Mesodermal cell (in vitro differentiated cells): ENCODE data around the gene PFKFB4.
"Not testable (repeated sequence)": the region's sequence is repeated elsewhere in the genome, so short reads cannot be mapped to it uniquely, and the experiment has no call there.

Experiments used
- H3K27ac ChIP-seq: 2 replicates; pipeline ENCODE4 v1.7.0; 2013; ENCODE audit warnings: mild to moderate bottlenecking, low read depth, low read length, moderate library complexity; ENCODE audit not compliant: severe bottlenecking
- H3K36me3 ChIP-seq: 2 replicates; pipeline ENCODE4 v1.7.1; 2013; ENCODE audit warnings: mild to moderate bottlenecking, low read length, moderate library complexity; ENCODE audit not compliant: control insufficient read depth, insufficient read depth
- H3K4me1 ChIP-seq: one replicate; pipeline ENCODE4 v1.7.1; 2013; ENCODE audit warnings: mild to moderate bottlenecking, low read length; ENCODE audit not compliant: insufficient read depth, control insufficient read depth, poor library complexity, severe bottlenecking
- H3K4me3 ChIP-seq: 2 replicates; pipeline ENCODE4 v1.7.0; 2013; ENCODE audit warnings: low read length, control low read depth, mild to moderate bottlenecking; ENCODE audit not compliant: insufficient read depth, poor library complexity, severe bottlenecking; ENCODE audit errors: extremely low read depth
- H3K9me3 ChIP-seq: 2 replicates; pipeline ENCODE4 v1.7.1; 2013; ENCODE audit warnings: mild to moderate bottlenecking, low read length, moderate library complexity; ENCODE audit not compliant: control insufficient read depth
- WGBS, 2 experiments: methylation state at CpG; one replicate each; pipeline ENCODE4 v1.1.5; 2013; ENCODE audit warnings: missing lambda C conversion rate in 2 of 2; ENCODE audit not compliant: insufficient coverage in 2 of 2; 5-methylcytosine and 5-hydroxymethylcytosine counted together

Gene PFKFB4

GRCh38 chr3:48560648-48561018, 4.0 kb upstream of the PFKFB4 start:
- Histone ChIP-seq H3K9me3 (no peaks in the 10 kb centered on the region), H3K4me1 (peaks cover 39% of the 10 kb centered on the region), H3K36me3 (peaks cover 5% of the 10 kb centered on the region), H3K4me3 (no peak overlapping the region), H3K27ac (peak overlapping the region; percentile 78)
- WGBS, 2 experiments, result 80 to 84% methylated on average over 1 to 5 of the region's 5 CpGs

- Histone ChIP-seq H3K9me3 (no peaks in the 10 kb centered on the region), H3K27ac (no peak overlapping the region), H3K4me1 (peaks cover 27% of the 10 kb centered on the region), H3K4me3 (no peak overlapping the region), H3K36me3 (peaks cover 6% of the 10 kb centered on the region)
- 81 to 86% methylated on average over 4 to 5 of the region's 6 CpGs for WGBS, 2 experiments
Observed at GRCh38 chr3:48558493-48559134, 2.0 kb upstream of the PFKFB4 start.

GRCh38 chr3:48555949-48556795, 431 bp downstream of the PFKFB4 start:
- H3K36me3 ChIP-seq, result peaks cover 16% of the 10 kb centered on the region
- H3K4me1 ChIP-seq, result peaks cover 16% of the 10 kb centered on the region
- peak overlapping the region; percentile 70 for H3K4me3 ChIP-seq
- WGBS, 2 experiments, result 13 to 31% methylated on average over 21 to 24 of the region's 29 CpGs
- peak overlapping the region; percentile 5 for H3K27ac ChIP-seq
- no peaks in the 10 kb centered on the region for H3K9me3 ChIP-seq

- 89 to 92% methylated on average over 7 to 8 of the region's 10 CpGs for WGBS, 2 experiments
- peaks cover 20% of the 10 kb centered on the region for H3K36me3 ChIP-seq
- H3K4me1 ChIP-seq, result peaks cover 8% of the 10 kb centered on the region
- peak overlapping the region; percentile 70 for H3K4me3 ChIP-seq
- no peaks in the 10 kb centered on the region for H3K9me3 ChIP-seq
- no peak overlapping the region for H3K27ac ChIP-seq
Observed at GRCh38 chr3:48555231-48555948, 1.2 kb downstream of the PFKFB4 start.

GRCh38 chr3:48553886-48554845, 2.4 kb downstream of the PFKFB4 start:
- 81 to 88% methylated on average over 11 to 12 of the region's 14 CpGs for WGBS, 2 experiments
- H3K4me3 ChIP-seq, result no peak overlapping the region
- no peak overlapping the region for H3K27ac ChIP-seq
- H3K4me1 ChIP-seq, result no peaks in the 10 kb centered on the region
- no peaks in the 10 kb centered on the region for H3K9me3 ChIP-seq
- peaks cover 23% of the 10 kb centered on the region for H3K36me3 ChIP-seq

GRCh38 chr3:48553361-48553760, 3.2 kb downstream of the PFKFB4 start:
- Histone ChIP-seq H3K4me3 (no peak overlapping the region), H3K4me1 (no peaks in the 10 kb centered on the region), H3K9me3 (no peaks in the 10 kb centered on the region), H3K36me3 (peaks cover 23% of the 10 kb centered on the region), H3K27ac (no peak overlapping the region)
- WGBS, 2 experiments, result 91% methylated on average over 4 of the region's 5 CpGs

- WGBS, 2 experiments, result 92 to 94% methylated on average over 14 of the region's 14 CpGs
- peaks cover 32% of the 10 kb centered on the region for H3K36me3 ChIP-seq
- no peak overlapping the region for H3K4me3 ChIP-seq
- no peaks in the 10 kb centered on the region for H3K4me1 ChIP-seq
- no peak overlapping the region for H3K27ac ChIP-seq
- H3K9me3 ChIP-seq, result no peaks in the 10 kb centered on the region
Observed at GRCh38 chr3:48552111-48552951, 4.3 kb downstream of the PFKFB4 start.

- not testable (repeated sequence) for H3K27ac ChIP-seq, H3K9me3 ChIP-seq, H3K4me3 ChIP-seq, H3K4me1 ChIP-seq
- H3K36me3 ChIP-seq, result peaks cover 39% of the 10 kb centered on the region
- WGBS, 2 experiments, result 79 to 86% methylated on average over 4 to 7 of the region's 7 CpGs
Observed at GRCh38 chr3:48551651-48552050, 5.0 kb downstream of the PFKFB4 start.

GRCh38 chr3:48548729-48549705, 7.6 kb downstream of the PFKFB4 start:
- WGBS, 2 experiments, result 79 to 81% methylated on average over 8 of the region's 10 CpGs
- H3K27ac ChIP-seq, result no peak overlapping the region
- H3K4me1 ChIP-seq, result no peaks in the 10 kb centered on the region
- no peak overlapping the region for H3K4me3 ChIP-seq
- peaks cover 46% of the 10 kb centered on the region for H3K36me3 ChIP-seq
- H3K9me3 ChIP-seq, result no peaks in the 10 kb centered on the region
